MM.1S (cell line): ENCODE results near the gene PCDHB13.
"Not testable (repeated sequence)": the region's sequence is repeated elsewhere in the genome, so short reads cannot be mapped to it uniquely, and the experiment has no call there.

Experiments
- EZH2 ChIP-seq: fragments of 300-600 bp; sonication (generic); optimal IDR thresholded peaks from 2 replicates; pipeline ENCODE3; 2017; ENCODE audit warnings: low read depth, mild to moderate bottlenecking, antibody characterized with exemption, low read length, mixed read lengths
- TF ChIP-seq, protein P1 (sequence below): fragments of 300-600 bp; sonication (generic); IDR thresholded peaks from 2 replicates; pipeline ENCODE4 v1.5.1; 2016; ENCODE audit warnings: antibody characterized with exemption, low read length, mixed read lengths

DNA sequence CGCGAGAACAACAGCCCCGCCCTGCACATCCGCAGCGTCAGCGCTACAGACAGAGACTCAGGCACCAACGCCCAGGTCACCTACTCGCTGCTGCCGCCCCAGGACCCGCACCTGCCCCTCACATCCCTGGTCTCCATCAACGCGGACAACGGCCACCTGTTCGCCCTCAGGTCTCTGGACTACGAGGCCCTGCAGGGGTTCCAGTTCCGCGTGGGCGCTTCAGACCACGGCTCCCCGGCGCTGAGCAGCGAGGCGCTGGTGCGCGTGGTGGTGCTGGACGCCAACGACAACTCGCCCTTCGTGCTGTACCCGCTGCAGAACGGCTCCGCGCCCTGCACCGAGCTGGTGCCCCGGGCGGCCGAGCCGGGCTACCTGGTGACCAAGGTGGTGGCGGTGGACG is 1.8 kb downstream of the PCDHB13 start:
- TF ChIP-seq, protein P1, sequence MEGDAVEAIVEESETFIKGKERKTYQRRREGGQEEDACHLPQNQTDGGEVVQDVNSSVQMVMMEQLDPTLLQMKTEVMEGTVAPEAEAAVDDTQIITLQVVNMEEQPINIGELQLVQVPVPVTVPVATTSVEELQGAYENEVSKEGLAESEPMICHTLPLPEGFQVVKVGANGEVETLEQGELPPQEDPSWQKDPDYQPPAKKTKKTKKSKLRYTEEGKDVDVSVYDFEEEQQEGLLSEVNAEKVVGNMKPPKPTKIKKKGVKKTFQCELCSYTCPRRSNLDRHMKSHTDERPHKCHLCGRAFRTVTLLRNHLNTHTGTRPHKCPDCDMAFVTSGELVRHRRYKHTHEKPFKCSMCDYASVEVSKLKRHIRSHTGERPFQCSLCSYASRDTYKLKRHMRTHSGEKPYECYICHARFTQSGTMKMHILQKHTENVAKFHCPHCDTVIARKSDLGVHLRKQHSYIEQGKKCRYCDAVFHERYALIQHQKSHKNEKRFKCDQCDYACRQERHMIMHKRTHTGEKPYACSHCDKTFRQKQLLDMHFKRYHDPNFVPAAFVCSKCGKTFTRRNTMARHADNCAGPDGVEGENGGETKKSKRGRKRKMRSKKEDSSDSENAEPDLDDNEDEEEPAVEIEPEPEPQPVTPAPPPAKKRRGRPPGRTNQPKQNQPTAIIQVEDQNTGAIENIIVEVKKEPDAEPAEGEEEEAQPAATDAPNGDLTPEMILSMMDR: not testable (repeated sequence)
- not testable (repeated sequence) for TF ChIP-seq EZH2
